ENCODE data around the gene KL. TPM values are rescaled to one million over a fixed set of nuclear protein-coding genes. Genes with fewer than 3 reads are reported as not detected.

KL gene
- total and polyA plus RNA-seq, 2 experiments from 2014 or later = 0.03 TPM; not detected in 1

- TF ChIP-seq NANOG (IDR thresholded peaks at IDR 0.05; ENCODE audit: borderline replicate concordance) (no peak), JUNB (IDR thresholded peaks at IDR 0.05; ENCODE audit: unreplicated experiment) (no peak), CREB1 (CRISPR knock-in tag; IDR thresholded peaks at IDR 0.05; ENCODE audit: low read depth) (no peak), ZNF114 (CRISPR knock-in tag; IDR thresholded peaks at IDR 0.05) (no peak), EZH2 (IDR thresholded peaks at IDR 0.05; ENCODE audit: low read depth, unreplicated experiment) (no peak), CTCF (conservative IDR thresholded peaks at IDR 0.05; ENCODE audit: low read depth in 2 of 2) (no peak), EZH2phosphoT487 (IDR thresholded peaks at IDR 0.05; ENCODE audit: unreplicated experiment) (no peak)
Measured at GRCh38 chr13:33107361-33107760, 91.1 kb downstream of the KL start (continued).

- Mint-ChIP-seq H3K27ac (no peak overlapping the region), H3K9me3 (no peaks in the 10 kb centered on the region), H3K27me3 (ENCODE audit: insufficient read depth, low read depth, poor library complexity) (peaks cover 2% of the 10 kb centered on the region), H3K4me1 (no peaks in the 10 kb centered on the region; the same call in 2 of the 3 replicates), H3K36me3 (ENCODE audit: low read depth) (0 out of 3 replicates have a peak, but pooled peaks cover 2% of the 10 kb centered on the region), H3K4me3 (no peak overlapping the region)
- Histone ChIP-seq H2AFZ (no peak overlapping the region), H4K20me1 (replicated peaks; ENCODE audit: insufficient read depth) (no peaks in the 10 kb centered on the region), H3K4me1 (ENCODE audit: insufficient read depth) (no peaks in the 10 kb centered on the region), H3F3A (replicated peaks; ENCODE audit: low read depth) (no peaks in the 10 kb centered on the region), H3K36me3 (ENCODE audit: insufficient read depth) (no peaks in the 10 kb centered on the region), H3K9me2 (ENCODE audit: insufficient read depth) (0 out of 2 replicates have a peak, but pooled peaks cover 7% of the 10 kb centered on the region), H3K4me3 (no peak overlapping the region), H3K79me2 (replicated peaks; ENCODE audit: insufficient read depth) (no peaks in the 10 kb centered on the region), H3K4me2 (no peak overlapping the region), H3K27ac (ENCODE audit: low read depth) (no peak overlapping the region), H3K27me3 (ENCODE audit: insufficient read depth) (no peaks in the 10 kb centered on the region)
- DNase-seq (ENCODE audit: low spot score) (no peak), ATAC-seq (no peak)
- no peak for TF ChIP-seq STAT1 (IDR thresholded peaks at IDR 0.05; ENCODE audit: unreplicated experiment)
- no peak for TF ChIP-seq CREB1 (CRISPR knock-in tag; IDR thresholded peaks at IDR 0.05; ENCODE audit: low read depth)
- TF ChIP-seq CTCF (conservative IDR thresholded peaks at IDR 0.05; ENCODE audit: low read depth in 2 of 2) = no peak
- no peak for TF ChIP-seq JUNB (IDR thresholded peaks at IDR 0.05; ENCODE audit: unreplicated experiment)
- TF ChIP-seq ETS1 (IDR thresholded peaks at IDR 0.05) = no peak
Measured at GRCh38 chr13:33108620-33109019, 92.4 kb downstream of the KL start.
